GM12874 (cell line): ENCODE measurements around the gene GAB1.

Source experiments
- CTCF ChIP-seq: IDR thresholded peaks from 2 replicates; pipeline ENCODE4 v1.5.1; 2011; ENCODE audit warnings: low read depth, mild to moderate bottlenecking, control low read depth, low read length, moderate library complexity; ENCODE audit not compliant: insufficient read depth

Gene GAB1

GRCh38 chr4:143353797-143354196 is 17.1 kb downstream of the GAB1 start:
- TF ChIP-seq CTCF, result no peak

GRCh38 chr4:143354990-143355389 is 18.3 kb downstream of the GAB1 start:
- no peak for TF ChIP-seq CTCF

GRCh38 chr4:143355540-143356217 is 19.0 kb downstream of the GAB1 start:
- TF ChIP-seq CTCF, result no peak

- TF ChIP-seq CTCF, result no peak
Measured at GRCh38 chr4:143356493-143356892, 19.8 kb downstream of the GAB1 start.

GRCh38 chr4:143357161-143357845 is 20.6 kb downstream of the GAB1 start:
- no peak for TF ChIP-seq CTCF

GRCh38 chr4:143358419-143358818 is 21.7 kb downstream of the GAB1 start:
- TF ChIP-seq CTCF, result no peak

GRCh38 chr4:143358923-143359643 is 22.4 kb downstream of the GAB1 start:
- TF ChIP-seq CTCF, result no peak
